Cardiac fibroblast (primary cell): Measurements from ENCODE around the gene RABGAP1.

Source experiments
- DNase-seq, 2 donors: peaks; one replicate each; pipeline versions ENCODE4 v3.0.0 to v3.0.0-alpha.2; 2010; ENCODE audit warnings: low read depth in 2 of 2
- H3K4me3 ChIP-seq, 2 donors: replicated peaks in 1 of 2; 1 replicate in 1 of 2; 2 replicates in 1 of 2; pipeline ENCODE4 v1.5.1; 2011; ENCODE audit warnings: low read depth in 2 of 2, low read length in 2 of 2, mild to moderate bottlenecking in 2 of 2, moderate library complexity in 1 of 2
- TF ChIP-seq, protein P1 (sequence below): IDR thresholded peaks from one replicate; pipeline ENCODE4 v1.5.1; 2011; ENCODE audit warnings: low read depth, mild to moderate bottlenecking, low read length, inconsistent platforms

Gene RABGAP1

DNA sequence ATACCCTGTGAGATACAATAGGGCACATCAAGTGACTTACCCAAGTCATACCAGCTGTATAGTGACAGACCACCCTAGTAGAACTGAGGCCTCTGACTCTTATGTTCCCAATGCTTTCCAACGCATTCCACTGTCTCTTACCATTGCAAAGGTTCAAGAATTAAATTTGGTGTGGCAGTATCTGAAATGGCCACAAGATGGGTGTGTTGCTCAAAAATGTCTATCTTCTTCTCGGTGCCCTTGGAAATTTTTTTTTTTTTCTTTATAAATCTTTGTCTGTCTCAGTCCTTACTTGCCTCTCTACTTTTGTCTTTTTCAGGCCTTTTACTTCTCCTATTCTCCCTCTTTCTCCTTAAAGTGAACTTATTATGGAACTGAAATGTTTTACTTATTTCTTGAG is 141.0 kb downstream of the RABGAP1 start:
- TF ChIP-seq, protein P1, sequence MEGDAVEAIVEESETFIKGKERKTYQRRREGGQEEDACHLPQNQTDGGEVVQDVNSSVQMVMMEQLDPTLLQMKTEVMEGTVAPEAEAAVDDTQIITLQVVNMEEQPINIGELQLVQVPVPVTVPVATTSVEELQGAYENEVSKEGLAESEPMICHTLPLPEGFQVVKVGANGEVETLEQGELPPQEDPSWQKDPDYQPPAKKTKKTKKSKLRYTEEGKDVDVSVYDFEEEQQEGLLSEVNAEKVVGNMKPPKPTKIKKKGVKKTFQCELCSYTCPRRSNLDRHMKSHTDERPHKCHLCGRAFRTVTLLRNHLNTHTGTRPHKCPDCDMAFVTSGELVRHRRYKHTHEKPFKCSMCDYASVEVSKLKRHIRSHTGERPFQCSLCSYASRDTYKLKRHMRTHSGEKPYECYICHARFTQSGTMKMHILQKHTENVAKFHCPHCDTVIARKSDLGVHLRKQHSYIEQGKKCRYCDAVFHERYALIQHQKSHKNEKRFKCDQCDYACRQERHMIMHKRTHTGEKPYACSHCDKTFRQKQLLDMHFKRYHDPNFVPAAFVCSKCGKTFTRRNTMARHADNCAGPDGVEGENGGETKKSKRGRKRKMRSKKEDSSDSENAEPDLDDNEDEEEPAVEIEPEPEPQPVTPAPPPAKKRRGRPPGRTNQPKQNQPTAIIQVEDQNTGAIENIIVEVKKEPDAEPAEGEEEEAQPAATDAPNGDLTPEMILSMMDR, result peak; percentile 57
- DNase-seq, result peak; percentile 63 to 68
- no peak overlapping the region for H3K4me3 ChIP-seq

GRCh38 chr9:123083680-123084079 is 142.9 kb downstream of the RABGAP1 start:
- H3K4me3 ChIP-seq, result no peak overlapping the region
- TF ChIP-seq, protein P1, result no peak
- DNase-seq, result no peak

GRCh38 chr9:123084256-123084655 is 143.4 kb downstream of the RABGAP1 start:
- DNase-seq, result no peak
- TF ChIP-seq, protein P1, result no peak
- no peak overlapping the region for H3K4me3 ChIP-seq

DNA sequence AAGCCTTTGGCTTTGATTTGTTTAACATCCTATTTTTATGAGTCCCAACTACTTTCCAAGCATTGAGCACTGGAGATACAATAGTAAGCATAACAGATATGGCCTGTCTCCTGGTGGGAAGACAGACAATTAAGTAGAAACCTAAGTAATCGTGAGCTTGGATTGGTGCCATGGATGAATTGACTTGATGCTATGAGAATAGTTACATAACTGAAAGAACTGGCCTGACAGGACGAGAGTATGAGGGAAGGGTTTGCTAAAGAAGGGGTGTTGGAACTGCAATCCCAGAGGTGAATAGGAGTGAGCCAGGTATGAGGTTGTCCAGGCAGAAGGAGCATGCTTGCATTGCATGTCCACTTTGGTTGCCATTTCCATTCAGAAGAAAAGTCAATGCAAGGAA is 145.1 kb downstream of the RABGAP1 start:
- TF ChIP-seq, protein P1, result no peak
- DNase-seq, result no peak
- no peak overlapping the region for H3K4me3 ChIP-seq

DNA sequence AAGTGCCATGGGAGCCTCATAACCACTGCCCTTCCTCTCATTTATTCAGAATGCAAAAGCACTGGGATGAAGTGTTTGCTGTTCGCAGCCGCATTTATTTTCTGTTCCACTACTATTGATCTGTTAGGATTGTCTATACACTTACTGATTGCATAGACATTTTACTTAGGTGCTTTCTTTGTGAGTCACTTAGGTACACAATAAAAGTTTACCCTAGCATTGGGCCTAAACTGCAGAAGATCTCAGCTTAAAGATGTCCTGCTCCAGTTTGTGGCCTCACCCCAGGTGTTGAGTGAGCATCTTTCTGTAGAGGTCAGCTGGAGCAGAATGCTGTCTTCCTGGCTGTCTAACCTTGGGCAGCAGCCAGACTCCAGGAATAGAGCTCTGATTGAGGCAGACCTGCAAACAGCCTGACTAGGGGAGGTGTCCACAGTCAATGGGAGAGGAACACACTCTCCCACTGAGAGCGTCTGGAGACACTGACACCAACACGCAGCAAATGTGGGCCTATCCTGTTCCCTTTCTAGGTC is 146.6 kb downstream of the RABGAP1 start:
- TF ChIP-seq, protein P1, result no peak
- H3K4me3 ChIP-seq, result no peak overlapping the region
- DNase-seq, result no peak

DNA sequence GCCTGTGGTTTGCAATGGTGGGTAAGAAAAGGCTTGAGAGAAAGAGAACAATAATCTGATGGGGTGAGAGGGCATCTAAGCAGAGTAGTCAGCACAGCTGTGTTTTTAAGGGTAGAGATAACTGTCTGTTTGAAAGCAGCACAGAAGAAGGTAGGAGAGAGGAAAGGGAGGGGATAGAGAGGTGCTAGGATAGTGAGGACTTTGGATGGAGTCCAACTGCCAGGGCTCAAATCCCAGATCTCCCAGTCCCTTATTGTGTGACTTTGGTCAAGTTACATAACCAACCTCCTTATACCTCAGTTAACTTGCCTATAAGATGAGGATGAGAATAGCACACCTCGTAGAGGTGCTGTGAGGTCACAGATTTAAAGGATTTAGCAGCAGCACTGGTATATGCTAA is 148.2 kb downstream of the RABGAP1 start:
- H3K4me3 ChIP-seq, result no peak overlapping the region
- TF ChIP-seq, protein P1, result no peak
- DNase-seq, result no peak

DNA sequence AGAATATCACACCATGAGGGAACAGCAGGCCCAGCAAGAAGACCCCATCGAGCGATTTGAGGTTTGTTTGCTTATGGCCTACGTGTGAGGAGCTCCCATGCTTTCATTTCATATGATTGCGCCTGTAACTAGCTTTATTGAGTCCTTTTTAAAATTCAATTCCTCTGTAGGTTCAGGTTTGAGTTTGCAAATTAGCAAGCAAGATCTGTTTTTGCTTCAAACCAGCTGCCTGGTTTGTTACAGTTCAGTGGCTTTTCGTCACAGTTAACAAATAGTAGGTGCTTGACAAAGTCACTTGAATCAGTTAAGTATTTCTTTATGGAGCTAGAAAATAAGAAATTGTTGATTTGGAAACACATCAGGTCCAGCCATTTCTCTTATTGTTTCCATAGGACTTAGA is 149.0 kb downstream of the RABGAP1 start:
- H3K4me3 ChIP-seq, result no peak overlapping the region

More for the DNA sequence above, 149.0 kb downstream of the RABGAP1 start:
- TF ChIP-seq, protein P1, result no peak
- no peak for DNase-seq
